Right ventricle myocardium superior (tissue), 1 donor: Measurements from ENCODE around the gene SPINT1. TPM values are rescaled to one million over a fixed set of nuclear protein-coding genes. Genes with fewer than 3 reads are reported as not detected.

Experiments
- ATAC-seq: fragments of 200-7000 bp; cut with Tn5 transposase; one replicate; pipeline ENCODE4 v1.9.1; 2020; ENCODE audit warnings: mild to moderate bottlenecking; ENCODE audit not compliant: poor library complexity
- DNase-seq: peaks from one replicate; pipeline ENCODE4 v3.0.0-alpha.2; 2020
- intact Hi-C: fragments of 100-400 bp; cut with DNase I; formaldehyde crosslinking; loops from one replicate; pipeline ENCODE4 v1.11.2; 2022
- long read RNA-seq: library from polyadenylated mRNA; unstranded; transcript quantifications from one replicate; pipeline ENCODE4 v2.0.0, GENCODE V29; 2021
- total RNA-seq: library from RNA; stranded (reverse); fragmentation: NEBNext Ultra II Directional; extraction: Animal tissue kit (Norgen Biotek cat#: 25700); gene quantifications from one replicate; pipeline ENCODE4 v1.2.1, GENCODE V29; 2021
- donor health status: DM: no; HTN: yes; CAD: no; lungs with severe emphysema.

SPINT1 gene
- total RNA-seq, result 0.59 TPM
- long read RNA-seq, partial matches to known transcripts, result 0 of 3 reads
- long read RNA-seq, other reads (novel, unspliced or antisense), result 1 of 3 reads

GRCh38 chr15:40843885-40844695, at the start of gene SPINT1:
Gene SPINT1 (plus strand): TSS chr15:40844048. CDS start chr15:40844555, 507 bp downstream.
- ATAC-seq (peak; percentile 55), DNase-seq (peak; percentile 52)
- intact Hi-C loops, result no loop called here

GRCh38 chr15:40796041-40796440, 47.8 kb upstream of the SPINT1 start:
- no peak for DNase-seq
- intact Hi-C loops, result no loop called here
- no peak for ATAC-seq

GRCh38 chr15:40796512-40796911, 47.3 kb upstream of the SPINT1 start:
- intact Hi-C loops, result no loop called here
- DNase-seq (no peak), ATAC-seq (no peak)

- intact Hi-C loops, result no loop called here
- ATAC-seq, result no peak
- DNase-seq, result no peak
These were observed 44.3 kb upstream of the SPINT1 start for GRCh38 chr15:40799523-40799922.

GRCh38 chr15:40803076-40803475, 40.8 kb upstream of the SPINT1 start:
- ATAC-seq (no peak), DNase-seq (no peak)
- intact Hi-C loops, result no loop called here

- no peak for ATAC-seq
- DNase-seq, result no peak
- intact Hi-C loops, result no loop called here
These were observed 40.2 kb upstream of the SPINT1 start for GRCh38 chr15:40803688-40804087.

GRCh38 chr15:40806672-40807027, 37.2 kb upstream of the SPINT1 start:
- no peak for DNase-seq
- no peak for ATAC-seq
- intact Hi-C loops, result no loop called here

GRCh38 chr15:40807028-40807887, 36.6 kb upstream of the SPINT1 start, which contains the start of the genes DNAJC17 and ZFYVE19:
Gene DNAJC17 (minus strand): TSS chr15:40807473. CDS start chr15:40807446, 27 bp downstream.
Gene ZFYVE19 (plus strand): TSS chr15:40807089. CDS start chr15:40807590, 501 bp downstream.
- intact Hi-C loops, result no loop called here
- peak; percentile 99 for ATAC-seq

GRCh38 chr15:40807888-40808461, 35.9 kb upstream of the SPINT1 start:
- DNase-seq (no peak), ATAC-seq (no peak)
- intact Hi-C loops, result no loop called here

More at GRCh38 chr15:40807028-40807887, 36.6 kb upstream of the SPINT1 start, which contains the start of the genes DNAJC17 and ZFYVE19:
- peak; percentile 98 for DNase-seq

GRCh38 chr15:40808861-40809450, 34.9 kb upstream of the SPINT1 start:
- ATAC-seq (no peak), DNase-seq (no peak)
- intact Hi-C loops, result no loop called here

- intact Hi-C loops, result no loop called here
- DNase-seq (no peak), ATAC-seq (no peak)
These were observed 31.0 kb upstream of the SPINT1 start for GRCh38 chr15:40812721-40813425.

- ATAC-seq (peak; percentile 76), DNase-seq (peak; percentile 52)
- intact Hi-C loops, result no loop called here
These were observed 28.7 kb upstream of the SPINT1 start for GRCh38 chr15:40815042-40815698.

GRCh38 chr15:40819048-40819447, 24.8 kb upstream of the SPINT1 start:
- DNase-seq, result no peak
- no peak for ATAC-seq
- intact Hi-C loops, result no loop called here

GRCh38 chr15:40821195-40821594, 22.7 kb upstream of the SPINT1 start:
- DNase-seq (no peak), ATAC-seq (no peak)
- intact Hi-C loops, result no loop called here

GRCh38 chr15:40823572-40824343, 20.1 kb upstream of the SPINT1 start:
- intact Hi-C loops, result no loop called here
- ATAC-seq, result no peak
- no peak for DNase-seq

GRCh38 chr15:40825661-40826422, 18.0 kb upstream of the SPINT1 start:
- DNase-seq, result no peak
- no peak for ATAC-seq
- intact Hi-C loops, result no loop called here
